ENCODE results near the gene SELENOV.
"Not testable (repeated sequence)": the region's sequence is repeated elsewhere in the genome, so short reads cannot be mapped to it uniquely, and the experiment has no call there.

SELENOV gene

DNA sequence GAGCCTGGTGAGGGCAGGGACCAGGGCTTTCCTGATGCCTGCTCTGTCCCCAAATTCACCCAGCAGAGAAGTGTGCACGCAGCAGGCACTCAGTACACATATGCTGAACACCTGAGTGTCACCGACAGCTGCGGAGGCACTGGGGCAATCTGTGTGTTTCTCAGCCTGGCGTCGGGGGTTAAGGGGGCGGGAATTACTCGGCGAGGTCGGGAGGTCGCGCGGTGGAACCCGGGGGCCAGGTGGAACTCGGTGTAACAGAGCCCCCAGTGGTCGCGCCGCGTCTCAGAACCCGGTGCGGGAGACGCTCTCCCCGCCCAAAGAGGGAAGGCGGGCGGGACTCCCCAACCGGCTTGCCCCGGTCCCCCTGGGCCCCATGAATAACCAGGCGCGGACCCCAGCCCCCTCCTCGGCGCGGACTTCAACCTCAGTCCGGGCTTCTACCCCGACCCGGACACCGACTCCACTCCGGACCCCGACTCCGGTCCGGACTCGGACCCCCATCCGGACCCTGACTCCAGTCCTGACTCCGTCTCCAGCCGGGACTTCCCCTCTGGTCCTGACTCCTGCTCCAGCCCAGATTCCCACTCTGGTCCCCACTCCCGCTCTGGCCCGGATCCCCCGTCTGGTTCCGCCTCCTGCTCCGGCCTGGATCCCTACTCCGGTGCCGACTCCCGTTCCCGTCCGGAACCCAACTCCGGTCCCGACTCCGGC, at the start of gene SELENOV:
SELENOV (plus strand) TSS at position 300 of the 711 bp plus-strand sequence; CDS start at position 374, 74 bp downstream.
- DNase-seq (ENCODE audit: low read depth) = no peak

DNA sequence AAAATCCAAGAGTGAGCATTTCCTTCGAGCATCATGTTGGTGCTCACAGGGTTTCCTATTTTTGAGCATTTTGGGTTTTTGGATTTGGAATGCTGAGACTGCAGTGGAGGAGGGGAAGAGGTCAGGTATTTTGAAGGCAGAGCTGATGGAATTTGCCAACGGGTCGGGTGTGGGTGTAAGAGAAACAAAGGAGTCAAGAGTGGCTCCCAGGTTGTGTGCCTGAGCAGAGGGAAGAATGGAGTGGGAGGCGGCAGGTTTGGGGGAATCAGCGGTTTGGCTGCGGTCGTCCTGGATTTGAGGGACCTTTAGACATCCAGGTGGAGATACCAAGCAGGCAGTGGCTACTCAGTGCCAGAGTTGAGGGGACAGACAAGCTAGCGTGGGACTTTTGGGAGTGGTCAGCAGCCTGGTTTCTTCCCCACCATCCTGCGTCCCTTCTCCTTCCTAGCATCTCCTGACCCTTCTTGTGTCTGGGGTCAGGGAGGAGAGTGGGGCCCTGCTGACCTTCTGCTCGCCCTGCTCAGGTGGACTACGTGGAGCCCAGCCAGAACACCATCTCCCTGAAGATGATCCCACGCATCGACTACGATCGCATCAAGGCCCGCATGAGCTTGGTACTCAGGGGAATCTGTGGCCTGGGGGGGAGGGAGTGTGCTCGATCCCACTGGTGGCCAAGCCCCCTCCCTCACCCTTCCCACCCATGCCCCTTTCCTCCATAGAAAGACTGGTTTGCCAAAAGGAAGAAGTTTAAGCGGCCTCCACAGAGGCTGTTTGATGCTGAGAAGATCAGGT, 48.8 kb upstream of the SELENOV start:
- DNase-seq (ENCODE audit: low read depth) = no peak

DNA sequence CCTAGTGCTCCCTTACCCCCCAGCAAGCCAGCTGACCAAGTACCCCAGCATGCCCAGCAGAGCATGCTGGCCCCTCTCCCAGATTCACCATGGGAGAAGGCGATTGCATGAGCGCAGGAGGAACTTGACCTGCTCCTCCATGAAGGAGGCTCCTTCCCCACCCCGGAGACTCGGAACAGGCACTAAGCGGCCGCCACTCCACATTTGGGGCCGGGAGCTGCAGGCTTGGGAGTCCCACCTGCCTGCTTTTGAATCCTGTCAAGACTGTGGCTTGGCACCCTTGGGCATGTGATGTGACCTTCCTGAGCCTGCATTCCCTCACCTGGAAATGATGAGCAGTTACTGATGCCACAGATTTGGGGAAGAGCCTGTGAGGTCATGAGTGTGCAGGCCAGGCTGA, 47.0 kb upstream of the SELENOV start:
- no peak for DNase-seq (ENCODE audit: low read depth)

DNA sequence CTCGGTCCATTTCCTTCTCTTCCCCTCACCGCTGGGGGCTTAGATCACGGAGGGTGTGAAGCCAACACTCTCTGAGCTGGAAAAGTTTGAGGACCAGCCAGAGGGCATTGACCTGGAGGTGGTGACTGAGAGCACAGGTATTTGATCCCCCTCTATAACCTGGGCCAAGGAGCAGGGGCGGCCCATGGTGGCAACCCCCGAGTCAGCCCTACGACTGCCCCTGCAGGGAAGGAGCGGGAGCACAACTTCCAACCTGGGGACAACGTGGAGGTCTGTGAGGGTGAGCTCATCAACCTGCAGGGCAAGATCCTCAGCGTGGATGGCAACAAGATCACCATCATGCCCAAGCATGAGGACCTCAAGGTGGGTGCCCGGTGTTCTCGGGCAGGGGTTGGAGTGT, 45.9 kb upstream of the SELENOV start:
- no peak for DNase-seq (ENCODE audit: low read depth)

DNA sequence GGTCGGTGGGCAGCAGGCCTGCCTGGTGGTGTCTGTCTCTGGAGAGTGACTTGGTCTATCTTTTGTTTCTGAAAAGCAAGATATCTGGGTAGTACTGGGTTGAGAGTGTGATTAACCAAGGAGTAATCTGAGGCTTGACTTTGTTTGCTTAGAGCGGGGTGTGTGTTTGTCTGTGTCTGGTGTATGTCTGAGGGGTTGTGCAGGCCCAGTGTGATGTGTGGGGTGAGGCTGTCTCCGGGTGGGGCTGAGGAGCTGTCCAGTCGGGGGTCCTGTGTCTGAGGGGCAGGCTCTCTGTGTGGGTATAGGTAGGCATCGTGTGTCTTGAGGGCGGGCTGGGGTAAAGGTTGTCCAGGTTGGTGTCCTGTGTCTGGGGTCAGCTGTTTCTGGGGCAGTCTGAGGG, 45.4 kb upstream of the SELENOV start:
- no peak for DNase-seq (ENCODE audit: low read depth)

GRCh38 chr19:39470724-39471339, 44.1 kb upstream of the SELENOV start:
- DNase-seq (ENCODE audit: low read depth) = no peak

GRCh38 chr19:39471756-39472536, 43.0 kb upstream of the SELENOV start:
- DNase-seq (ENCODE audit: low read depth) = no peak

GRCh38 chr19:39472746-39473442, 42.0 kb upstream of the SELENOV start:
- no peak for DNase-seq (ENCODE audit: low read depth)

- DNase-seq (ENCODE audit: low read depth) = no peak
Measured at GRCh38 chr19:39473443-39473960, 41.4 kb upstream of the SELENOV start.

GRCh38 chr19:39474139-39474620, 40.8 kb upstream of the SELENOV start:
- peak; percentile 61 for DNase-seq (ENCODE audit: low read depth)

- DNase-seq (ENCODE audit: low read depth) = no peak
Measured at GRCh38 chr19:39475748-39476147, 39.2 kb upstream of the SELENOV start.

GRCh38 chr19:39479319-39479801, 35.6 kb upstream of the SELENOV start:
- not testable (repeated sequence) for DNase-seq (ENCODE audit: low read depth)

DNA sequence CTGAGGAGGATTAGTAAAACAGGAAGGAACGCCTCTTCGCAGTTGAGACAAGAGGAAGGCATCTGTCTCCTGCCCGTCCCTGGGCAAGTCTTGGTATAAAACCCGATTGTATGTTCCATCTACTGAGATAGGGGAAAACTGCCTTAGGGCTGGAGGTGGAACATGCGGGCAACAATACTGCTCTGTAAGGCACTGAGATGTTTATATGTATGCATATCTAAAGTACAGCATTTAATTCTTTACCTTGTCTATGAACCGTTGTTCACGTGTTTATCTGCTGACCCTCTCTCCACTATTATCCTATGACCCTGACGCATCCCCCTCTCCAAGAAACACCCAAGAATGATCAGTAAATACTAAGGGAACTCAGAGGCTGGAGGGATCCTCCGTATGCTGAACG, 35.0 kb upstream of the SELENOV start:
- no peak for DNase-seq (ENCODE audit: low read depth)

DNA sequence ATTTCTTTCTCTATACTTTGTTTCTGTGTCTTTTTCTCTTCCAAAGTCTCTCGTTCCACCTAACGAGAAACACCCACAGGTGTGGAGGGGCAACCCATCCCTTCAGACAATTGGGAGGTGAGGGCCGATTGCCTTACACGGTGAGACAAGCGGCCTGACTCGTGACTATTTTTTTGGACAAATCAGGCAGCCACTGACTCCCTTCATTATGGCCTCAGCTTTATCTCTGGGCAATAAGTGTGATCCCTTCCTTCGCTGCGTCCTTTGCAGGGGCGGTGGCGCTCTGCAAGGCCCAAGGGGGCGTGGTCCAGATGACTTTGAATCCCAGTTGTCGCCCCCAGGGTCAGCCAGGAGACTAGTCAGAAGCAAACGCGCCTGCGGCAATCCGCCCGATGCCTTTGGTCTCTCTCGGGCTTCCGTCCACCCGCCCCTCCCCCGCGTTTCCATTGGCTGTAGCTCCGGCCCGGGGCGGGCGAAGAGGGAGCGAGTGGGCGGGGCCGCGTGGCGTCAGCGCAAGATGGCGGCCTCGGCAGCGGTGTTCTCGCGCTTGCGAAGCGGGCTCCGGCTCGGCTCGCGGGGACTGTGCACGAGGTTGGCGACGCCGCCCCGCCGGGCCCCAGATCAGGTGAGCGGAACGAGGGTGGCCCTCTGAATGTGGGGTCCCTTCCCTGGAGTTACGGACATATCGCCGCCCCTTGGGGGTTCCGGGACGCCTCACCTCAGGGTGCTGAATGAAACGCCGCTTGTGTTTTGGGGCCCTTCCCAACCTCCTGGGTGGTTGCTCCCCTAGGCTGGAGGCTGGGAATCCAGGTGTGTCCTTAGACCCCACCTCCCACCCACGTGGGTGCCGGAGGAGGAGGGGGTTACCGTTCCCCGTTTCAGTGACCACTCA, 34.4 kb upstream of the SELENOV start, which contains the start of gene TIMM50:
TIMM50 (plus strand) TSS at position 502 of the 892 bp plus-strand sequence; CDS start at position 518, 16 bp downstream.
- DNase-seq (ENCODE audit: low read depth) = peak; percentile 97

DNA sequence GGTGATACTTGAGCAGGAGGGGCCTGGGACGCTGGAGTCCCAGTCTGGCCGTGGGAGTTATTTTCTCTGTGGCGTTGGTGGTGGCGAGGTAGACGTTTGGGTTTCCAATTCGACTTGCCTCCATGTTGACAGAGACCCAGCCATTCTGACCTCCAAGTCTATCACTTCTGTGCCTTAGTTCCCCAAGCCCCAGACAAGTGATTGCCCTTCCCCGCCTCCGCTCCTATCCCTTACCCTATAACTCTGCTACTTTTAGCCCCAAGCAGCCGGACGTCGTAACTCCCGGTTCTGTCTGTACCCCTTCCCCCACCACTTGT, 33.8 kb upstream of the SELENOV start:
- no peak for DNase-seq (ENCODE audit: low read depth)

- DNase-seq (ENCODE audit: low read depth) = no peak
Measured at GRCh38 chr19:39481676-39482075, 33.3 kb upstream of the SELENOV start.

DNA sequence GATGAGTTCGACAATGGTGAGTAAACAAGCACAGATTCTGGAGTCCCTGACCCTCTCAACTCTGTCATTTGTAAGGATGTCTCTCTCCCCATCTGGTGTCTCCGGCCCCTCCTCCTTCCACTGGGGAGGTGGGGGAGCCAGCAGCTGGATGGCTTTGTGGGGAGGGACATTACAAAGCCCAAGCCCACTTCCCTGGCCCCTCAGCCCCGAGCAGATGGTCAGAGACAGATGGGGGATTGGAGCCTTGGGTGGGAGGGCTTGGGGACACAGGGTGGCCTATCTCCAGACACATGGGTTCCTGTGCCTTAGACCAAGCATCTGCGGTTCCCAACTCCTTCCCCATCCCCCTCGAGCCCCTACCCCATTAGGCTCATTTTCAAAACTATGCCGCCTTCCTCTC, 31.8 kb upstream of the SELENOV start:
- no peak for DNase-seq (ENCODE audit: low read depth)

DNA sequence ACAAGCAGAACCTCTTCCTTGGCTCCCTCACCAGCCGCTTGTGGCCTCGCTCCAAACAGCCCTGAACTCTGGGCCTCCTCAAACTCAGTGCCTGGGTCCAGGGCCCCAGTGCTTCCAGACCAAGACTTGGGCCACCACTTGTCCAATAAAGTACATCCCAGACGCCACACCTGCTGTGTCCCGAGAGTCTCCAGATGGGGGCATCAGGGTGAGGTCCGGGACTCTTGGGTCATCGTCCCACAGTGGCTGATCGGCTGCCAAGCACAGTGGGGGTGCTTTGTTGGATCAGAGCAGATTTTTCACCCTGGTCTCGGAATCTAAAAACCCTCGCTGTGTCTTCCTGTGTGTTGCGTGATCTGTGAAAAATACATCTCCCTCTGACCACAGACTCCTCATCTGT, 25.2 kb upstream of the SELENOV start:
- DNase-seq (ENCODE audit: low read depth) = no peak

DNA sequence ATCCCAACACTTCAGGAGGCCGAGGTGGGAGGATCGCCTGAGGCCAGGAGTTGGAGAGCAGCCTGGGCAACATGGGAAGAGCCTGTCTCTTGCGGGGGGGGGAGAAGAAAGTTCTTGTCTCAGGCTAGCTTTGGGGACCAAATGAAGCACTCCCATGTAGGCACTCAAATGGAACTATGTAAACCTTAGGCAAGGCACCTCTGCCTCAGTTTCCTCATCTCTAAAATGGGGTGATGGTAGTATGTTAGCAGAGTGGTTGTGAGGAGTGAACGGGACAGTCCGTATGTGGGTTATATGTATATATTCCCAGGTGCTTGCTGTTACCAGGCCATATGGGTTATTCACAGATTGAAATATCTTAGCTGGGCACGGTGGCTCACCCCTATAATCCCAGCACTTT, 22.7 kb upstream of the SELENOV start:
- DNase-seq (ENCODE audit: low read depth) = no peak

- DNase-seq (ENCODE audit: low read depth) = no peak
Measured at GRCh38 chr19:39492788-39493187, 22.2 kb upstream of the SELENOV start.
